Stomach (tissue), 9 donors: Measurements from ENCODE around the gene AUTS2. TPM values are rescaled to one million over a fixed set of nuclear protein-coding genes. Genes with fewer than 3 reads are reported as not detected.

Experiments used
- DNase-seq, 2 donors: peaks; one replicate each; pipeline versions ENCODE4 v3.0.0 to v3.0.0-alpha.2; 2013 to 2019
- H3K27ac ChIP-seq, 5 donors: fragments of 200-600 bp in 4 of 5; sonication (generic) in 4 of 5; one replicate each; pipeline ENCODE4 v1.5.1; 2013 to 2019; ENCODE audit warnings: mild to moderate bottlenecking in 1 of 5, moderate library complexity in 1 of 5
- H3K27me3 ChIP-seq, 3 donors: fragments of 200-600 bp; sonication (generic); one replicate each; pipeline ENCODE4 v1.5.1; 2017 to 2019; ENCODE audit warnings: mixed run types in 1 of 3
- H3K36me3 ChIP-seq, 4 donors: fragments of 200-600 bp; sonication (generic); 1 replicate in 3 of 4; 2 replicates in 1 of 4; pipeline ENCODE4 v1.5.1; 2016 to 2019
- H3K4me1 ChIP-seq, 4 donors: fragments of 200-600 bp; sonication (generic); one replicate each; pipeline ENCODE4 v1.5.1; 2016 to 2019
- H3K4me3 ChIP-seq, 4 donors: fragments of 200-600 bp; sonication (generic) in 3 of 4; one replicate each; pipeline ENCODE4 v1.5.1; 2016 to 2019; ENCODE audit warnings: mild to moderate bottlenecking in 1 of 4
- H3K9me3 ChIP-seq, 4 donors: fragments of 200-600 bp; sonication (generic); one replicate each; pipeline ENCODE4 v1.5.1; 2016 to 2019
- CTCF ChIP-seq, 7 experiments: fragments of 450-650 bp in 4 of 7; fragments of 200-600 bp in 3 of 7; sonication (generic) in 3 of 7; IDR thresholded peaks; one replicate each; pipeline ENCODE4 v1.5.1; 2016 to 2019; ENCODE audit warnings: antibody characterized with exemption in 7 of 7, control low read depth in 2 of 7, mild to moderate bottlenecking in 1 of 7
- EP300 ChIP-seq: sonication (generic); formaldehyde crosslinking; IDR thresholded peaks from one replicate; pipeline ENCODE4 v1.6.1; 2017; ENCODE audit warnings: antibody characterized with exemption
- POLR2A ChIP-seq, 4 donors: fragments of 450-650 bp; IDR thresholded peaks; one replicate each; pipeline ENCODE4 v1.6.1; 2016; ENCODE audit warnings: antibody characterized with exemption in 4 of 4, control low read depth in 2 of 4, mild to moderate bottlenecking in 1 of 4, moderate library complexity in 1 of 4
- POLR2AphosphoS5 ChIP-seq, 3 donors: sonication (generic); formaldehyde crosslinking; IDR thresholded peaks; one replicate each; pipeline ENCODE4 v1.6.1; 2016; ENCODE audit warnings: antibody characterized with exemption in 3 of 3
- WGBS, 5 donors: extraction: QIAGEN DNeasy Blood & Tissue Kit in 3 of 5; methylation state at CpG; one replicate each; pipeline versions ENCODE4 v1.1.5 to v1.1.7; 2013 to 2018; 5-methylcytosine and 5-hydroxymethylcytosine counted together
- intact Hi-C: fragments of 100-400 bp; cut with DNase I; formaldehyde crosslinking; loops from one replicate; pipeline ENCODE4 v1.15.1; 2023; ENCODE audit warnings: low total_unique reads
- polyA plus RNA-seq, 3 donors: library from polyadenylated mRNA; stranded (reverse); fragments of 200-250 nt; gene quantifications; one replicate each; pipeline ENCODE4 v1.2.3, GENCODE V29; 2013
- total RNA-seq, 5 donors: library from RNA; depleted of rRNA; stranded (reverse); fragments of >200 nt; gene quantifications; one replicate each; pipeline versions ENCODE4 v1.1.0 to v1.2.3, GENCODE V29; 2014 to 2016
- donor health status: healthy with polysubstance abuse.
- donor health status: Bipolar disorder and iron deficiency.
- donor health status: healthy.

The AUTS2 gene
- total and polyA plus RNA-seq, 8 donors, result 3.8 to 90.3 (median 38.1) TPM

GRCh38 chr7:70640266-70640833 is 1042.1 kb downstream of the AUTS2 start:
- Histone ChIP-seq H3K4me3 (no peak overlapping the region), H3K27me3 (no peaks in the 10 kb centered on the region), H3K36me3 (no peaks in the 10 kb centered on the region), H3K27ac (no peak overlapping the region), H3K9me3 (no peaks in the 10 kb centered on the region), H3K4me1 (no peaks in the 10 kb centered on the region)
- DNase-seq, result peak in 1 of 2 donors; percentile 33
- intact Hi-C loops, result no loop called here
- 85 to 90% (median 88%) methylated on average over 5 of the region's 5 CpGs for WGBS, 5 donors
- TF ChIP-seq CTCF (IDR thresholded peaks at IDR 0.05) (no peak), POLR2AphosphoS5 (IDR thresholded peaks at IDR 0.05) (no peak), EP300 (no peak), POLR2A (IDR thresholded peaks at IDR 0.05) (no peak)

- no peaks in the 10 kb centered on the region for H3K27me3 ChIP-seq
- no peaks in the 10 kb centered on the region for H3K9me3 ChIP-seq
- DNase-seq, result no peak
- 95 to 96% (median 95%) methylated on average over 2 of the region's 2 CpGs for WGBS, 5 donors
- H3K36me3 ChIP-seq, result no peaks in the 10 kb centered on the region
- no peak overlapping the region for H3K27ac ChIP-seq
- TF ChIP-seq POLR2A (IDR thresholded peaks at IDR 0.05) (no peak), POLR2AphosphoS5 (IDR thresholded peaks at IDR 0.05) (no peak), CTCF (IDR thresholded peaks at IDR 0.05) (no peak), EP300 (no peak)
- no peak overlapping the region for H3K4me3 ChIP-seq
- intact Hi-C loops, result no loop called here
- no peaks in the 10 kb centered on the region for H3K4me1 ChIP-seq
These were observed 1043.6 kb downstream of the AUTS2 start for GRCh38 chr7:70641882-70642281.

- WGBS, 5 donors, result 77 to 89% (median 88%) methylated on average over 8 of the region's 8 CpGs
- intact Hi-C loops, result no loop called here
These were observed 1047.0 kb downstream of the AUTS2 start for GRCh38 chr7:70645279-70645678.

GRCh38 chr7:70645876-70646351 is 1047.6 kb downstream of the AUTS2 start:
- Histone ChIP-seq H3K4me3 (no peak overlapping the region), H3K36me3 (no peaks in the 10 kb centered on the region), H3K27ac (no peak overlapping the region), H3K27me3 (no peaks in the 10 kb centered on the region), H3K9me3 (no peaks in the 10 kb centered on the region), H3K4me1 (no peaks in the 10 kb centered on the region)
- 87 to 93% (median 89%) methylated on average over 10 of the region's 10 CpGs for WGBS, 5 donors
- DNase-seq, result no peak
- intact Hi-C loops, result no loop called here
- TF ChIP-seq POLR2A (IDR thresholded peaks at IDR 0.05) (no peak), CTCF (IDR thresholded peaks at IDR 0.05) (no peak), EP300 (no peak), POLR2AphosphoS5 (IDR thresholded peaks at IDR 0.05) (no peak)

More at GRCh38 chr7:70645279-70645678, 1047.0 kb downstream of the AUTS2 start:
- Histone ChIP-seq H3K9me3 (no peaks in the 10 kb centered on the region), H3K36me3 (no peaks in the 10 kb centered on the region), H3K27ac (no peak overlapping the region), H3K4me1 (no peaks in the 10 kb centered on the region), H3K4me3 (no peak overlapping the region), H3K27me3 (no peaks in the 10 kb centered on the region)
- TF ChIP-seq CTCF (IDR thresholded peaks at IDR 0.05) (no peak), POLR2AphosphoS5 (IDR thresholded peaks at IDR 0.05) (no peak), EP300 (no peak), POLR2A (IDR thresholded peaks at IDR 0.05) (no peak)
- peak in 1 of 2 donors; percentile 33 for DNase-seq
